HepG2 (cell line): ENCODE results near the gene SLCO6A1. TPM values are rescaled to one million over a fixed set of nuclear protein-coding genes. Genes with fewer than 3 reads are reported as not detected.

Experiments
- ATAC-seq: fragments of 200-7000 bp; cut with Tn5 transposase; 3 replicates; pipeline ENCODE4 v1.9.1; 2020; ENCODE audit warnings: mild to moderate bottlenecking, moderate library complexity
- BruUV-seq: library from RNA; stranded (reverse); fragments of 400-500 nt; replicated peaks from 2 replicates; lab custom pipeline; 2021; lab: Mats Ljungman, UMichigan
- CTCF ChIA-PET: fragments of 300-600 bp; formaldehyde crosslinking; extraction: SDS; loops from one replicate; lab custom pipeline; 2021; ENCODE audit warnings: low total read pairs, inconsistent platforms, low intra/inter-chr PET ratio; lab: Yijun Ruan, JAX
- POLR2A ChIA-PET: fragments of 350-600 bp; sonication (Branson Sonifier 250); formaldehyde crosslinking; loops from one replicate; lab custom pipeline; 2020; ENCODE audit warnings: antibody characterized with exemption, inconsistent platforms; lab: Yijun Ruan, JAX
- DNase-seq: peaks from one replicate; pipeline ENCODE4 v3.0.0-alpha.2; 2015; ENCODE audit warnings: low spot score
- FAIRE-seq: peaks from 3 replicates; lab custom pipeline; 2011; peaks lifted over from hg19 to GRCh38; lab: Jason Lieb, UNC
- H2AFZ ChIP-seq: one replicate; pipeline ENCODE4 v1.6.1; 2011; ENCODE audit warnings: low read length, inconsistent platforms
- H3K27ac ChIP-seq: fragments of 300-600 bp; 3 replicates; pipeline ENCODE4 v1.8.0; 2011; ENCODE audit warnings: mixed run types, mild to moderate bottlenecking, mixed read lengths, low read length, inconsistent platforms; ENCODE audit not compliant: insufficient read depth; ENCODE audit errors: extremely low read length
- H3K27me3 ChIP-seq, 2 experiments: fragments of 200-600 bp in 1 of 2; 2 replicates in 1 of 2; 3 replicates in 1 of 2; pipeline versions ENCODE4 v1.6.0 to v1.8.0; 2011; ENCODE audit warnings: low read length in 2 of 2, mild to moderate bottlenecking in 2 of 2, moderate library complexity in 2 of 2, inconsistent platforms in 1 of 2; ENCODE audit not compliant: insufficient read depth in 2 of 2, control insufficient read depth in 1 of 2
- H3K36me3 ChIP-seq, 2 experiments: fragments of 200-600 bp in 1 of 2; replicated peaks in 1 of 2; 2 replicates in 1 of 2; 3 replicates in 1 of 2; pipeline versions ENCODE4 v1.5.1 to v1.8.0; 2011; ENCODE audit warnings: low read length in 2 of 2, inconsistent platforms in 1 of 2; ENCODE audit not compliant: insufficient read depth in 2 of 2, control insufficient read depth in 1 of 2
- H3K4me1 ChIP-seq: 2 replicates; pipeline ENCODE4 v1.5.1; 2012; ENCODE audit warnings: low read length, inconsistent platforms; ENCODE audit not compliant: insufficient read depth
- H3K4me2 ChIP-seq: 2 replicates; pipeline ENCODE4 v1.6.0; 2011; ENCODE audit warnings: low read depth, low read length, inconsistent platforms
- H3K4me3 ChIP-seq, 3 experiments: fragments of 200-600 bp in 1 of 3; sonication (generic), shearing (Covaris generic) in 1 of 3; replicated peaks in 1 of 3; 2 replicates each; pipeline ENCODE4 v1.5.1; 2011 to 2016; ENCODE audit warnings: low read length in 3 of 3, inconsistent platforms in 2 of 3, low read depth in 2 of 3, mild to moderate bottlenecking in 2 of 3, control low read depth in 1 of 3, mixed read lengths in 1 of 3; ENCODE audit not compliant: insufficient read depth in 1 of 3
- H3K79me2 ChIP-seq: one replicate; pipeline ENCODE4 v1.6.1; 2011; ENCODE audit warnings: low read length, inconsistent platforms; ENCODE audit not compliant: insufficient read depth
- H3K9ac ChIP-seq: 2 replicates; pipeline ENCODE4 v1.6.0; 2011; ENCODE audit warnings: mild to moderate bottlenecking, low read depth, low read length, inconsistent platforms; ENCODE audit not compliant: insufficient read depth
- H3K9me3 ChIP-seq: 2 replicates; pipeline ENCODE4 v1.5.1; 2012; ENCODE audit warnings: mild to moderate bottlenecking, low read length
- H4K20me1 ChIP-seq: 2 replicates; pipeline ENCODE4 v1.6.0; 2011; ENCODE audit warnings: inconsistent platforms, mild to moderate bottlenecking, low read length, moderate library complexity; ENCODE audit not compliant: insufficient read depth
- GTF3A ChIP-seq: sonication (generic); formaldehyde crosslinking; conservative IDR thresholded peaks from 2 replicates; pipeline ENCODE4 v1.4.0; 2020; ENCODE audit warnings: mild to moderate bottlenecking, missing genetic modification reagents
- HMG20B ChIP-seq: conservative IDR thresholded peaks from 2 replicates; pipeline ENCODE4 v1.6.1; 2016; ENCODE audit warnings: missing genetic modification reagents, missing compliant biosample characterization
- KLF11 ChIP-seq: IDR thresholded peaks from 2 replicates; pipeline ENCODE4 v1.6.1; 2016; ENCODE audit warnings: missing compliant biosample characterization
- MEIS1 ChIP-seq: sonication (generic); formaldehyde crosslinking; IDR thresholded peaks from 2 replicates; pipeline ENCODE4 v1.9.0; 2021; ENCODE audit warnings: mild to moderate bottlenecking, missing genetic modification reagents, moderate library complexity, borderline replicate concordance
- PAWR ChIP-seq: sonication (generic); formaldehyde crosslinking; IDR thresholded peaks from 2 replicates; pipeline ENCODE4 v1.4.0; 2020; ENCODE audit warnings: missing genetic modification reagents, mild to moderate bottlenecking, borderline replicate concordance
- POLR2AphosphoS2 ChIP-seq: IDR thresholded peaks from 2 replicates; pipeline ENCODE4 v1.6.1; 2011; ENCODE audit warnings: low read depth, low read length, improper control_type of control experiment
- RARA ChIP-seq: IDR thresholded peaks from 2 replicates; pipeline ENCODE4 v1.6.1; 2016; ENCODE audit warnings: missing genetic modification reagents, missing compliant biosample characterization
- SP1 ChIP-seq, 2 experiments: fragments of 450-650 bp in 1 of 2; sonication (generic) in 1 of 2; formaldehyde crosslinking in 1 of 2; IDR thresholded peaks; 2 replicates each; pipeline versions ENCODE4 v1.4.0 to v1.6.1; 2016 to 2020; ENCODE audit warnings: missing genetic modification reagents in 1 of 2
- STAG1 ChIP-seq: sonication (generic); formaldehyde crosslinking; IDR thresholded peaks from 2 replicates; pipeline ENCODE4 v1.4.0; 2020; ENCODE audit warnings: missing genetic modification reagents
- TCF7L2 ChIP-seq: IDR thresholded peaks from 2 replicates; pipeline ENCODE4 v1.6.1; 2011; ENCODE audit warnings: mild to moderate bottlenecking, low read depth, low read length, moderate library complexity
- TSC22D2 ChIP-seq: sonication (generic); formaldehyde crosslinking; IDR thresholded peaks from 2 replicates; pipeline ENCODE4 v1.5.1; 2020; ENCODE audit warnings: missing genetic modification reagents, mild to moderate bottlenecking, borderline replicate concordance
- ZBTB38 ChIP-seq: sonication (generic); formaldehyde crosslinking; IDR thresholded peaks from 2 replicates; pipeline ENCODE4 v1.5.1; 2020; ENCODE audit warnings: mild to moderate bottlenecking, missing genetic modification reagents
- ZFP1 ChIP-seq: IDR thresholded peaks from 2 replicates; pipeline ENCODE4 v1.6.1; 2016
- ZFP36 ChIP-seq: fragments of 150-350 bp; IDR thresholded peaks from 2 replicates; pipeline ENCODE4 v1.6.1; 2018; ENCODE audit warnings: borderline replicate concordance, low read length, low read depth; ENCODE audit not compliant: partially characterized antibody
- ZKSCAN8 ChIP-seq: IDR thresholded peaks from 2 replicates; pipeline ENCODE4 v1.6.1; 2016; ENCODE audit warnings: borderline replicate concordance, missing genetic modification reagents, missing compliant biosample characterization
- WGBS: methylation state at CpG from one replicate; pipeline ENCODE4 v1.1.6; 2017; ENCODE audit warnings: low lambda C conversion rate; 5-methylcytosine and 5-hydroxymethylcytosine counted together
- in situ Hi-C: cut with HindIII; loops from 2 replicates; pipeline ENCODE4 v1.10.0; 2017; ENCODE audit warnings: low pct_unique_long_range_greater_than_20kb; ENCODE audit not compliant: extremely low pct_ligation_motif_present
- intact Hi-C: fragments of 100-400 bp; cut with micrococcal nuclease; formaldehyde crosslinking; loops from one replicate; pipeline ENCODE4 v1.10.0; 2022; ENCODE audit not compliant: unreplicated experiment
- polyA plus RNA-seq, 8 experiments: library from polyadenylated mRNA; depleted of rRNA in 3 of 8; stranded (reverse) in 7 of 8; unstranded in 1 of 8; fragments of >200 nt; fragmentation: Illumina TruSeq in 4 of 8; extraction: Trizol in 4 of 8; gene quantifications; 2 replicates each; pipeline versions ENCODE4 v1.2.1 to v1.2.3, GENCODE V29; 2011 to 2016; ENCODE audit warnings: low read depth in 4 of 8, missing spikeins in 1 of 8, mixed read lengths in 1 of 8; ENCODE audit not compliant: insufficient read depth in 1 of 8
- total RNA-seq, 5 experiments: library from RNA; depleted of rRNA; stranded (reverse); fragments of >200 nt; fragmentation: Illumina TruSeq; extraction: Trizol; gene quantifications; 2 replicates each; pipeline ENCODE4 v1.2.3, GENCODE V29; 2016; ENCODE audit warnings: low read depth in 1 of 5
- TF ChIP-seq, protein P1 (sequence below): sonication (generic); formaldehyde crosslinking; IDR thresholded peaks from 2 replicates; pipeline ENCODE4 v1.4.0; 2020; ENCODE audit warnings: missing genetic modification reagents
- TF ChIP-seq, protein P2 (sequence below): sonication (generic); formaldehyde crosslinking; IDR thresholded peaks from 2 replicates; pipeline ENCODE4 v1.4.0; 2020; ENCODE audit warnings: missing genetic modification reagents
- TF ChIP-seq, protein P3 (sequence below): IDR thresholded peaks from 2 replicates; pipeline ENCODE4 v1.6.1; 2016; ENCODE audit warnings: missing biosample characterization, missing genetic modification reagents, low read depth

SLCO6A1 gene
- total and polyA plus RNA-seq, 2 of the 13 experiments (the other 11 are each of a cell fraction or from before 2014, with no cell fraction given), result 0.31 to 0.48 TPM

DNA sequence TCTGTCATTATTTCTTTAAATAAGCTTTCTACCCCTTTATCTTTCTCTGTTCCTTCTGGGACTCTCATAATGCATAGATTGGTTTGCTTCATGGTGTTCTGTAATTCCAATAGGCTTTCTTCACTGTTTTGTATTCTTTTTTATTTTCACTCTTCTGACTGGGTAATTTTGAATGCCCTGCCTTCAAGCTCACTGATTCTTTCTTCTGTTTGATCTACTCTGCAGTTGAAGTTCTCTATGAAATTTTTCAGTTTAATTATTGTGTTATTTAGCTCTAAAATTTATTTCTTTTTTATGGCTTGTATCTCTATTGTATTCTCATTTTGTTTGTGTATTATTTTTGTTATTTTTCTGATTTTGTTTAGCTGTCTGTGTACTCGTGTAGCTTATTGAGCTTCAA, 113.4 kb downstream of the SLCO6A1 start:
- WGBS, result 0% methylated on average over 1 of the region's 1 CpG
- POLR2A ChIA-PET, result no interaction called here
- in situ Hi-C loops (no loop called here), intact Hi-C loops (no loop called here)
- DNase-seq (no peak), FAIRE-seq (no peak), ATAC-seq (no peak)
- no peaks in the 10 kb centered on the region for H3K79me2 ChIP-seq
- no peak overlapping the region for H3K27ac ChIP-seq
- no peak overlapping the region for H3K4me3 ChIP-seq
- no peaks in the 10 kb centered on the region for H3K36me3 ChIP-seq
- BruUV-seq, result no TSS peak
- no peaks in the 10 kb centered on the region for H3K9me3 ChIP-seq
- H3K4me1 ChIP-seq, result no peaks in the 10 kb centered on the region
- H4K20me1 ChIP-seq, result no peaks in the 10 kb centered on the region
- no peaks in the 10 kb centered on the region for H3K27me3 ChIP-seq
- H3K9ac ChIP-seq, result no peak overlapping the region
- TF ChIP-seq TSC22D2 (CRISPR knock-in tag) (no peak), POLR2AphosphoS2 (no peak), HMG20B (no peak), MEIS1 (CRISPR knock-in tag) (no peak), GTF3A (CRISPR knock-in tag) (no peak), ZKSCAN8 (CRISPR knock-in tag) (no peak)
- TF ChIP-seq, protein P1, sequence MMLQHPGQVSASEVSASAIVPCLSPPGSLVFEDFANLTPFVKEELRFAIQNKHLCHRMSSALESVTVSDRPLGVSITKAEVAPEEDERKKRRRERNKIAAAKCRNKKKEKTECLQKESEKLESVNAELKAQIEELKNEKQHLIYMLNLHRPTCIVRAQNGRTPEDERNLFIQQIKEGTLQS (CRISPR knock-in tag), result no peak
- no peak overlapping the region for H3K4me2 ChIP-seq
- H2AFZ ChIP-seq, result no peak overlapping the region
- CTCF ChIA-PET, result no interaction called here

DNA sequence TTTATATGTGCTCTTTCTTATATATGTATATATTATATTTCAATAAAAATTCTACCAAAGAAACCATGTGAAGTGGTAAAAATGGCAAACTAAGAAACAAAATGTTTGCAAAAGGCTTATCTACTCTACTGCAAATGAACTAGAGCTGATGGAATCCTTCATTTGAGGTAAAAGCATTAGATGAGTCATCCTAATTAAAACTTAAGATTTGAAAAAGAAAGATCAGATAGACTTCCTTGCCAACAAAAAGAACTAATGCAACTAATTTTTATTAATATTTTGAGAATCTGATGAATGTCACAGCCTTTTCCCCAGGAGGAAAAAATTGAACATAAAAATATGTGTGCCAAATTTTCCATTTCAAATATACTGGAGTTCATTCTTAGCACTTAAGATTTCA, 118.6 kb downstream of the SLCO6A1 start:
- in situ Hi-C loops, result no loop called here
- no peak for ATAC-seq
- no peak for DNase-seq
- Histone ChIP-seq H3K4me3 (no peak overlapping the region), H2AFZ (no peak overlapping the region), H3K9me3 (no peaks in the 10 kb centered on the region), H3K9ac (no peak overlapping the region), H3K27ac (no peak overlapping the region), H3K79me2 (no peaks in the 10 kb centered on the region), H3K4me1 (no peaks in the 10 kb centered on the region), H3K4me2 (no peak overlapping the region), H3K27me3 (no peaks in the 10 kb centered on the region), H3K36me3 (no peaks in the 10 kb centered on the region), H4K20me1 (no peaks in the 10 kb centered on the region)
- no peak for FAIRE-seq
- intact Hi-C loops, result no loop called here
- CTCF ChIA-PET, result no interaction called here
- no TSS peak for BruUV-seq
- POLR2A ChIA-PET, result no interaction called here
- TF ChIP-seq SP1 (IDR thresholded peaks at IDR 0.05) (no peak), SP1 (CRISPR knock-in tag; IDR thresholded peaks at IDR 0.05) (no peak), ZFP36 (no peak), ZFP1 (CRISPR knock-in tag) (no peak), TCF7L2 (no peak), KLF11 (CRISPR knock-in tag) (no peak), RARA (CRISPR knock-in tag) (no peak), PAWR (CRISPR knock-in tag) (no peak), ZBTB38 (no peak), STAG1 (no peak)
- TF ChIP-seq, protein P2, sequence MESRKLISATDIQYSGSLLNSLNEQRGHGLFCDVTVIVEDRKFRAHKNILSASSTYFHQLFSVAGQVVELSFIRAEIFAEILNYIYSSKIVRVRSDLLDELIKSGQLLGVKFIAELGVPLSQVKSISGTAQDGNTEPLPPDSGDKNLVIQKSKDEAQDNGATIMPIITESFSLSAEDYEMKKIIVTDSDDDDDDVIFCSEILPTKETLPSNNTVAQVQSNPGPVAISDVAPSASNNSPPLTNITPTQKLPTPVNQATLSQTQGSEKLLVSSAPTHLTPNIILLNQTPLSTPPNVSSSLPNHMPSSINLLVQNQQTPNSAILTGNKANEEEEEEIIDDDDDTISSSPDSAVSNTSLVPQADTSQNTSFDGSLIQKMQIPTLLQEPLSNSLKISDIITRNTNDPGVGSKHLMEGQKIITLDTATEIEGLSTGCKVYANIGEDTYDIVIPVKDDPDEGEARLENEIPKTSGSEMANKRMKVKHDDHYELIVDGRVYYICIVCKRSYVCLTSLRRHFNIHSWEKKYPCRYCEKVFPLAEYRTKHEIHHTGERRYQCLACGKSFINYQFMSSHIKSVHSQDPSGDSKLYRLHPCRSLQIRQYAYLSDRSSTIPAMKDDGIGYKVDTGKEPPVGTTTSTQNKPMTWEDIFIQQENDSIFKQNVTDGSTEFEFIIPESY (CRISPR knock-in tag), result no peak
- TF ChIP-seq, protein P3, sequence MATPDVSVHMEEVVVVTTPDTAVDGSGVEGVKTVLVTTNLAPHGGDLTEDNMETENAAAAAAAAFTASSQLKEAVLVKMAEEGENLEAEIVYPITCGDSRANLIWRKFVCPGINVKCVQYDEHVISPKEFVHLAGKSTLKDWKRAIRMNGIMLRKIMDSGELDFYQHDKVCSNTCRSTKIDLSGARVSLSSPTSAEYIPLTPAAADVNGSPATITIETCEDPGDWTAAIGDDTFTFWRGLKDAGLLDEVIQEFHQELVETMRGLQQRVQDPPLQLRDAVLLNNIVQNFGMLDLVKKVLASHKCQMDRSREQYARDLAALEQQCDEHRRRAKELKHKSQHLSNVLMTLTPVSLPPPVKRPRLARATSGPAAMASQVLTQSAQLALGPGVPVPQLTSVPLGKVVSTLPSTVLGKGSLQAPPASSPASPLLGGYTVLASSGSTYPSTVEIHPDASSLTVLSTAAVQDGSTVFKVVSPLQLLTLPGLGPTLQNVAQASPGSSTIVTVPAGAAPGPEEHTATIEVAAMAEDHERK, result no peak
